Posterior vena cava (tissue), 2 donors: Measurements from ENCODE around the gene CD40. TPM values are rescaled to one million over a fixed set of nuclear protein-coding genes. Genes with fewer than 3 reads are reported as not detected.
A peak's percentile ranks its signal among the peaks of the same experiment; 100 is the strongest.

ENCODE experiments used
- DNase-seq: peaks from one replicate; pipeline ENCODE4 v3.0.0-alpha.2; 2020; ENCODE audit warnings: low spot score
- intact Hi-C, 2 donors: fragments of 100-400 bp; cut with DNase I; formaldehyde crosslinking; loops; one replicate each; pipeline versions ENCODE4 v1.14.1 to v1.14.2; 2022 to 2023
- total RNA-seq, 2 donors: library from RNA; stranded (reverse); fragmentation: NEBNext Ultra II Directional; extraction: Animal tissue kit (Norgen Biotek cat#: 25700); gene quantifications; one replicate each; pipeline ENCODE4 v1.2.1, GENCODE V29; 2021
- donor health status: DM: yes; HTN: yes; CAD: no.
- donor health status: DM: yes; HTN: yes; CAD: no.

Gene CD40
- total RNA-seq, 2 donors from 2014 or later = 9.6 to 11.3 TPM

GRCh38 chr20:46158476-46158987, 40.4 kb downstream of the CD40 start:
- intact Hi-C loops = no loop called here
- peak; percentile 60 for DNase-seq

GRCh38 chr20:46159101-46159897, 41.2 kb downstream of the CD40 start:
- intact Hi-C loops = no loop called here
- DNase-seq = peak; percentile 13

DNA sequence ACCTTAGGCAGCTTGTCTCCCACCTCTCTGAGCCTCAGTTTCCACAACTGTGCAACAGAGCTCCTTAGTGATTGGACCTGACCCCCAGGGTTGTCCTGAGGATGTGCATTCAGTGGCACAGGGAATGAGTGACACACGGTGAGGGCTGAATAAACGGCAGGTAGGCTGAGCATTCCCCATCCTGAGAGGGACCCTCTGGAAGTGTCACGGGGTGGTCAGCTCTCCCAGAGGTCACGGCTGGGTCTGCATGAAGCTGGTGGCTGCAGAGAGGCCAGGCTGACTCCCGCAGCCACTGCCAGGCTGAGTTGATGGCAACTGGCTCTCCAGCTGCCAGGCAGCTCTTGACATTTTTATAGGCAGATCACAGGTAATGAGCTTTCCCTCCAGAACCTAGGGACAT, 42.5 kb downstream of the CD40 start:
- DNase-seq = no peak
- intact Hi-C loops = no loop called here

- intact Hi-C loops = no loop called here
Measured at GRCh38 chr20:46161921-46162320, 43.8 kb downstream of the CD40 start.

DNA sequence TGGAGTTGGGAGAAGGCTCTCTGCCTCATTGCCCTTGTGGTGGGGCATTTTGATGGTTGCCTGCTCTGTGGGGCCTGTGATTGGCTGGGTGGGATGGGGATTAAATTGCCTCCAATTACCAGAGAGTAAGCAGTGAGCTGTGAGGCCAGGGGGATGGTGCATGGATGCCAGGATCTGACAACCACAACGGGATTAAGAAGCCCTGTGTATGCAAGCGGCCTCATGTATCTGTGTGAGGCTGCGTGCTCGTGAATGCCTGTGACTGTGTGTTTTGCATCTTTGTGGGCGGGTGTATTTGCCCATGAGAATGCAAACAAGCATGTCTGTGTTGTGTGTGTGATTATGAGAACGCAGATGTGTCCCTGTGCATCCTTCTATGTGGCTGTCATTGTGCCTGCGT, 46.1 kb downstream of the CD40 start:
- intact Hi-C loops = no loop called here
- DNase-seq = peak; percentile 12

More at GRCh38 chr20:46161921-46162320, 43.8 kb downstream of the CD40 start:
- no peak for DNase-seq

GRCh38 chr20:46167080-46167479, 49.0 kb downstream of the CD40 start:
- intact Hi-C loops = no loop called here
- DNase-seq = no peak

DNA sequence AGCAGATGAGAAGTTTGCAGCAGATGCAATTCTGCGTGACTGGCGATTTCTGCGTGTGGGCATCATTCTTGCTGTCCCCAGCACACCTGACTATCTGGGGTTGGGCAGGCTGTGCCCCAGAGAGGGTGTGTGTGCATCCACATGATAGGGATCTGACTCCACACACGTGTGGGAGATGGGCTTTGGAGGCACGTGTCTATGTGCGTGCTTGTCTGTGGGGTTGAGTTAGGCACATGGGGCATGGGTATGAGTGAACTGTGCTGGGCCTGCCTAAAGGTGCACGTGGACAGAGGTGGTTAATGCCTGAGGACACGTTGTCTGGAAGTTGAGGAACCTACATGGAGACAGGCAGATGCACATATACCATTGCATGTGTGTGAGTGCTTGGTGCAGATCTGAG, 50.3 kb downstream of the CD40 start:
- intact Hi-C loops = no loop called here

DNA sequence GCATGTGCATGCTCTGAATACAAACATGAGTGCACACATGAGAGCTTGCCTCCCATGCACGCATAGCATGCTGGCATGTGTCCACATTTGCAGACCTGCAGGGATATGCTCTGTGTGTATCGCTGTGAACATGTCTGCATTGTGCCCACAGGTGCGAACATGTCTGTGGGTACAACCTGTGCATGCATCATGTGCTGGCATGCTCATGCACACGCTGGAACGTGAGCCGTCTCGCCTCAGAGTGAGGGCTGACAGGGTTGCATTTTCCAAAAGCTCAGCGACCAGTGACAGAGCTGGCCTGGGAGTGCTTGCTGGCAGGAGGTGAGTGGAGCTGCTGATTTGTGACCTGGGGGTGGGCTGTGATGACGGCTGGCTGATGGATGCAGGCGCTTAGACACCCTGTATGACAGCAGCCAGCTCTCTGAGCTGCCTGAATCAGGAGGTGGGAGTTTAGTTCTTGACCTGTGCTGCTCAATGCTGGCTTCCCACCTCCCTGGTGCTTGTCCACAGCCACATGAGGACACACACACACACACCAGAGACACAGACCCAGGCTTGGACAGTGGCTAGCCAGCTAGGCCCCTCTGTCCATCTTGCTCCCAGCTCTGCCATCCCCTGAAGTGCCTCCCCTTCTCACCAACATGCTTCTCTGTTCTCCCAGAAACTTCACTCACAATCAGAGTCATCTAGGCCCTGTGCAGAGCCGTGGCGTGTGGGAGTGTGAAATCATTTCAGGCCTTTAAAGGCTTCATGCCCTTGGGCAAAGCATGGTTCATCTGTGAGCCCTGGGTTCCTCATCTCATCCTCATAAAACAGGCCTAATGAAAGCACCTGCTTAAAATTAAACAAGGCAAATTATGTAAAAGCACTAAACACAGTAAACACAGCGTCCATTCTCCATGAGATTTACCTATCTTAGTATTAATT, 51.4 kb downstream of the CD40 start:
- intact Hi-C loops = loop anchor here in 1 of 2 donors (10.0 kb wide), 1 partner anchor 155 kb away; no protein-coding TSS in a partner anchor
- DNase-seq = no peak

More for the DNA sequence above, 50.3 kb downstream of the CD40 start:
- no peak for DNase-seq

DNA sequence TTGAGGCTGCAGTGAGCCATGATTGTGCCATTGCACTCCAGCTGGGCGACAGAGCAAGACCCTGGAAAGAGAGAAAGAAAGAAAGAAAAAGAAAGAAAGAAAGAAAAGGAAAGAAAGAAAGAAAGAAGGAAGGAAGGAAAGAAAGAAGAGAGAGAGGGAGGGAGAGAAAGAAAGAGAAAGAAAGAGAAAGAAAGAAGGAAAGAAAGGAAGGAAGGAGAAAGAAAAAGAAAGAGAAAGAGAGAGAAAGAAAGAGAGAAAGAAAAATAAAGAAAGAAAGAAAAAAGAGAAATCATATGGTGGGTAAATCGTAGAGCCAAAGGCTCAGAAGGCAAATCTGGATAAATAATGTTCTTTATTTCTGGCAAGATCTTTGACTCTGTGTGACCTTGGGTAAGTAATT, 53.4 kb downstream of the CD40 start:
- intact Hi-C loops = loop anchor here in 1 of 2 donors (10.0 kb wide), 1 partner anchor 157 kb away; no protein-coding TSS in a partner anchor
- no peak for DNase-seq

- DNase-seq = no peak
- intact Hi-C loops = loop anchor here in 1 of 2 donors (10.0 kb wide), 1 partner anchor 157 kb away; no protein-coding TSS in a partner anchor
Measured at GRCh38 chr20:46171909-46172308, 53.8 kb downstream of the CD40 start.

GRCh38 chr20:46172455-46172854, 54.3 kb downstream of the CD40 start:
- no peak for DNase-seq
- intact Hi-C loops = loop anchor here in 1 of 2 donors (10.0 kb wide), 1 partner anchor 158 kb away; no protein-coding TSS in a partner anchor

- no peak for DNase-seq
- intact Hi-C loops = loop anchor here in 1 of 2 donors (10.0 kb wide), 1 partner anchor 158 kb away; no protein-coding TSS in a partner anchor
Measured at GRCh38 chr20:46172961-46173536, 54.9 kb downstream of the CD40 start.

- DNase-seq = no peak
- intact Hi-C loops = loop anchor here in 1 of 2 donors (10.0 kb wide), 1 partner anchor 159 kb away; no protein-coding TSS in a partner anchor
Measured at GRCh38 chr20:46173652-46174468, 55.7 kb downstream of the CD40 start.

DNA sequence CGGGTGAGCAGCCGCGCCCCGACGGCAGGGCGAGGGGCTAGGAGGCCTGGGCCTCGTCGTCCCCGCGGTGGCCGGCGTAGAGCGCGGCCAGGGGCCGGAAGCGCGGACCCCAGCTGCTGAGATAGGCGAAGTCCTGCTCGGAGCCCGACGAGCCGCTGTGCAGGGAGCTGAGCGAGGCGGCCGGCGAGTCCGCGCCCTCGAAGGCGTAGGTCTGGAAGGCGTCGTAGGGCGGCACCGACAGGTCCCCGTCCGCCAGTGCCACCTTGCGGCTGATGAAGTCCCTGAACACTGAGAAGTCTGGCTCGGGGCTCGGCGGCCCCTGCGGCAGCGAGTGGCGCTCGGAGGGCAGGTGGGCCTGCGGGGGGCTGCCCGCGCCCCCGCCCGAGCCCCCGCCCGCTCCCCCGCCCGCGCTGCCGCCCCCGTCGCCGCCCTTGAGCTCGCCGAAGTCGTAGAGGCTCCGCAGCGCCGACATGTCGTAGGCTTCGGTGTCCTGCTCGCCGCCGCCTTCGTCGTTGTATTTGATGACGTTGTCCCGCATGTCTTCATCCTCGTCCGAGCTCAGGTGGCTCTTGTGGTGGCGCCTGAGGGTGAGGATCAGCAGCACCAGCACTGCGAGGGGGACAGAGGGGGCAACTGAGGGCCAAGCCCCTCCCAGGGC, 56.5 kb downstream of the CD40 start:
- DNase-seq = peak; percentile 90
- intact Hi-C loops = loop anchor here in 1 of 2 donors (10.0 kb wide), 1 partner anchor 160 kb away; no protein-coding TSS in a partner anchor

DNA sequence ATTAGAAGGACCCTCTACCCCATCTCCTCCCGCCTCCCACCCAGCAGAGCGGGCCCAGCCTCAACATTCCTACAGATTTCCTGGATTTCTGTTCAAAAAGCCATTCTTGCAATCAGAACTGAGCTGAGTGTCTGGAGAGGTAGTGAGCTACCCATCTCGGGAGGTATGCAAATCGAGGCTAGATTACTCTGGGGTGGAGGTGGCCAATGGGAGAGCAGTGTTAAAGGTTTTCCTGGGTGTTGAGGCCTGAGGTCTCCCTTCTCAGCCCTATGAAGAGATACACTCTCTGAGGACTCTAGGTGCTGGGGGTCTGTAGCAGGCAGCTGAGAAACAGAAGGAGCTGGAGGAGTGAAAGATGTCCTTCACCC, 57.0 kb downstream of the CD40 start:
- intact Hi-C loops = loop anchor here in 1 of 2 donors (10.0 kb wide), 1 partner anchor 160 kb away; no protein-coding TSS in a partner anchor
- DNase-seq = no peak

GRCh38 chr20:46176739-46177378, 58.7 kb downstream of the CD40 start:
- intact Hi-C loops = loop anchor here (1.0 to 10.0 kb wide), 2 partner anchors 45 to 162 kb away; no protein-coding TSS in a partner anchor

DNA sequence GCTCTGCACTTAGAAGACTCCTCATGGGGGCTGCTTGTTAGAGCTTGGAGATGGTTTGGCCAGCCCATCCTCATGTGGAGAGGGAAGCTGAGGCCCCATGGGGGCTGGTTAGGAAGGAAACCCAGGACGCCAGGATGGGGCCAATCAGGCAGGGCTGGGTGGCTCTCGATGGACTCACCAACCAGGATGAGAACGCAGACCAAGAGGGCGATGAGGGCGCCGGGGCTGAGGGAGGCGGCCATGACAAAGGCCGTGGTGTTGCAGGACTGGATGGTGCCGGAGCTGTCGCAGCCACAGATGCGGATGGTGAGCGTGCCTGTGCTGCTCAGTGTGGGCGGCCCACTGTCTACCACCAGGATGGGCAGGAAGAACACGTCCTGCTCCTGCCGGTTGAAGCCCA, 59.7 kb downstream of the CD40 start:
- intact Hi-C loops = loop anchor here (1.0 to 10.0 kb wide), 2 partner anchors 45 to 163 kb away; no protein-coding TSS in a partner anchor

More at GRCh38 chr20:46176739-46177378, 58.7 kb downstream of the CD40 start:
- no peak for DNase-seq

More for the DNA sequence above, 59.7 kb downstream of the CD40 start:
- no peak for DNase-seq
